Mesothelial cell of epicardium (in vitro differentiated cells): ENCODE measurements around the gene FAAH. TPM values are rescaled to one million over a fixed set of nuclear protein-coding genes. Genes with fewer than 3 reads are reported as not detected.
"Not testable (repeated sequence)": the region's sequence is repeated elsewhere in the genome, so short reads cannot be mapped to it uniquely, and the experiment has no call there.

ENCODE experiments used
- DNase-seq, 2 experiments: peaks; one replicate each; pipeline ENCODE4 v3.0.0; 2021; ENCODE audit warnings: low spot score in 2 of 2; ENCODE audit not compliant: unreplicated experiment in 2 of 2
- H3K27ac Mint-ChIP-seq: 2 replicates; pipeline ENCODE4 v1.8.0; 2021; ENCODE audit warnings: mixed read lengths
- H3K27me3 Mint-ChIP-seq: 2 replicates; pipeline ENCODE4 v1.8.0; 2021; ENCODE audit warnings: low read depth, mixed read lengths
- H3K36me3 Mint-ChIP-seq: 2 replicates; pipeline ENCODE4 v1.8.0; 2021; ENCODE audit warnings: mixed read lengths
- H3K4me1 Mint-ChIP-seq: 2 replicates; pipeline ENCODE4 v1.8.0; 2021; ENCODE audit warnings: mixed read lengths
- H3K4me3 Mint-ChIP-seq: 2 replicates; pipeline ENCODE4 v1.8.0; 2021; ENCODE audit warnings: mild to moderate bottlenecking, moderate library complexity, mixed read lengths
- H3K9me3 Mint-ChIP-seq: 2 replicates; pipeline ENCODE4 v1.8.0; 2021; ENCODE audit warnings: mixed read lengths
- total RNA-seq: library from RNA; stranded (reverse); gene quantifications from 3 replicates; pipeline ENCODE4 v1.2.1, GENCODE V29; 2021
- TF ChIP-seq, protein P1 (sequence below): fragments of 200-600 bp; sonication (generic); IDR thresholded peaks from one replicate; pipeline ENCODE4 v1.5.0; 2021; ENCODE audit warnings: antibody characterized with exemption; ENCODE audit not compliant: unreplicated experiment

FAAH gene
- total RNA-seq: 27.4 to 35.0 TPM (median 34.8 TPM) in 3 replicates

DNA sequence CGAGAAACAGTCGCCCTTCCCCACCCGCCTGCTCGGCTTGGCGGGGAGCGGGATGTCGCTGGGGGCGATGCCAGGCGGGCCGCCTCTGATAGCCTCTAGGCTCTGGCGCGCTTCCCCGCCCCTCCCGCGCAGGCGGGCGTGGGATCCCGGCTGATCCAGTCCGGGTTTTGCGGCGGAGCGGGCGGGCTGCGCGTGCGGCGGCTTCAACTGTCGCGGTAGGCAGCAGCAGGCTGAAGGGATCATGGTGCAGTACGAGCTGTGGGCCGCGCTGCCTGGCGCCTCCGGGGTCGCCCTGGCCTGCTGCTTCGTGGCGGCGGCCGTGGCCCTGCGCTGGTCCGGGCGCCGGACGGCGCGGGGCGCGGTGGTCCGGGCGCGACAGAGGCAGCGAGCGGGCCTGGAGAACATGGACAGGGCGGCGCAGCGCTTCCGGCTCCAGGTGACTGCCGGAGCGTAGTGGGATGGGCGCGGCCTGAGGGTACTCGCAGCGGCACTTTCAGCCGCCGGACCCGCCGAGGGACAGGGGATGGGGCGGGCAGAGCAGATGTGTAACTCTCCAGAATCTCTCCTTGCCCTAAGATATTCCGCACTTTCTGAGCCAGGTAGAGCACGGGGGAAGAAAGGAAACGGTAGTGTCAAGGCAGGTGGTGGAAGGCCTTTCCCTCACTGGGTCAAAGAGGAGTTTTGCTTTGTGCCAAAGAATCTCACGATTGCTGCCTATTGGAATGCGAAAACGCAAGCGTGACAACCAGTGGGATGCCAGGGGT is at the start of gene FAAH:
FAAH (plus strand) TSS at position 210 of the 764 bp plus-strand sequence; CDS start at position 242, 32 bp downstream.
- H3K4me1 Mint-ChIP-seq: peaks cover 33% of the 10 kb centered on the region
- peak within 1 kb of the TSS; percentile 66 for H3K27ac Mint-ChIP-seq
- peak; percentile 51 to 70 for DNase-seq
- peaks cover 6% of the 10 kb centered on the region for H3K36me3 Mint-ChIP-seq
- TF ChIP-seq, protein P1, sequence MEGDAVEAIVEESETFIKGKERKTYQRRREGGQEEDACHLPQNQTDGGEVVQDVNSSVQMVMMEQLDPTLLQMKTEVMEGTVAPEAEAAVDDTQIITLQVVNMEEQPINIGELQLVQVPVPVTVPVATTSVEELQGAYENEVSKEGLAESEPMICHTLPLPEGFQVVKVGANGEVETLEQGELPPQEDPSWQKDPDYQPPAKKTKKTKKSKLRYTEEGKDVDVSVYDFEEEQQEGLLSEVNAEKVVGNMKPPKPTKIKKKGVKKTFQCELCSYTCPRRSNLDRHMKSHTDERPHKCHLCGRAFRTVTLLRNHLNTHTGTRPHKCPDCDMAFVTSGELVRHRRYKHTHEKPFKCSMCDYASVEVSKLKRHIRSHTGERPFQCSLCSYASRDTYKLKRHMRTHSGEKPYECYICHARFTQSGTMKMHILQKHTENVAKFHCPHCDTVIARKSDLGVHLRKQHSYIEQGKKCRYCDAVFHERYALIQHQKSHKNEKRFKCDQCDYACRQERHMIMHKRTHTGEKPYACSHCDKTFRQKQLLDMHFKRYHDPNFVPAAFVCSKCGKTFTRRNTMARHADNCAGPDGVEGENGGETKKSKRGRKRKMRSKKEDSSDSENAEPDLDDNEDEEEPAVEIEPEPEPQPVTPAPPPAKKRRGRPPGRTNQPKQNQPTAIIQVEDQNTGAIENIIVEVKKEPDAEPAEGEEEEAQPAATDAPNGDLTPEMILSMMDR: no peak
- peak within 1 kb of the TSS; percentile 83 for H3K4me3 Mint-ChIP-seq
- H3K27me3 Mint-ChIP-seq: peaks cover 18% of the 10 kb centered on the region
- H3K9me3 Mint-ChIP-seq: peaks cover 5% of the 10 kb centered on the region

DNA sequence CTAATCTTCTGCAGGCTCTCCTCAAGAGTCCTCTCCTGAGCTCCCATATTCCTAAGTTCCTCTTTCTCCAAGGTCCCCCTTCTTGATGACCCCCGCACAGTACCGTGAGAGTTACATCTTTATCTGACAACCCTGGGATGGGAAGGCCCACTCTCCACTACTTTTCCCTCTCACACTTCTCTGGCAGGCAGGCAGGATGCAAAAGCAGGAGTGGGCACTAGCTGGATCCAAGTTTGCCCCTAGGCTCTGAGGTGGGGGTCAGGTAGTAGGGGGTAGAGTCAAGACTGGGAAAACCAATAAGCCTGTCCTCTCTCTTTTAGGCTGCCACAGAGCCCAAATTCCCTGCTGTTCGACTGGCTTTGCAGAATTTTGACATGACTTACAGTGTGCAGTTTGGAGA is 49.6 kb upstream of the FAAH start:
- no peak for DNase-seq
- Mint-ChIP-seq H3K4me1 (peaks cover 24% of the 10 kb centered on the region), H3K27me3 (no peaks in the 10 kb centered on the region), H3K27ac (no peak overlapping the region), H3K9me3 (no peaks in the 10 kb centered on the region), H3K36me3 (peaks cover 26% of the 10 kb centered on the region), H3K4me3 (no peak overlapping the region)
- TF ChIP-seq, protein P1: no peak

DNA sequence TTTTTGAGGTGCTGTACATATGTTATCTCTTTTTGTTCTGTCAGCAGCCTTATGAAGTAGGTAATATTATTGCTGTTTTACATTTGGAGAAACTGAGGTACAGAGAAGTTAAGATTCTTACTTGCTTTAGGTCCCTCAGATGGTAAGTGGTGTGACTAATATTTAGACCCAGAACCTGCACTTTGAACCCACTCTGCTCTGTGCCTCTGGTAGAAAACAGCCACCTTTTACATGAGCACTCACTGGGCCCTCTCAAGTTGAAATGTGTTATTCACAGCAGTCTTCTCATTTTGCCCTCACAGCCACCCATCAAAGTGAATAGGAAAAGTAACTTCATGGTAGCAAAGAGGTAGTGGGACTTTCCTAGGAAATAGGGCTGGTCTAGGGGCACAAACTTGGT is 48.8 kb upstream of the FAAH start:
- Mint-ChIP-seq H3K36me3 (peaks cover 34% of the 10 kb centered on the region), H3K4me1 (peaks cover 21% of the 10 kb centered on the region), H3K27me3 (no peaks in the 10 kb centered on the region), H3K4me3 (no peak overlapping the region), H3K9me3 (no peaks in the 10 kb centered on the region), H3K27ac (no peak overlapping the region)
- TF ChIP-seq, protein P1: no peak
- no peak for DNase-seq

DNA sequence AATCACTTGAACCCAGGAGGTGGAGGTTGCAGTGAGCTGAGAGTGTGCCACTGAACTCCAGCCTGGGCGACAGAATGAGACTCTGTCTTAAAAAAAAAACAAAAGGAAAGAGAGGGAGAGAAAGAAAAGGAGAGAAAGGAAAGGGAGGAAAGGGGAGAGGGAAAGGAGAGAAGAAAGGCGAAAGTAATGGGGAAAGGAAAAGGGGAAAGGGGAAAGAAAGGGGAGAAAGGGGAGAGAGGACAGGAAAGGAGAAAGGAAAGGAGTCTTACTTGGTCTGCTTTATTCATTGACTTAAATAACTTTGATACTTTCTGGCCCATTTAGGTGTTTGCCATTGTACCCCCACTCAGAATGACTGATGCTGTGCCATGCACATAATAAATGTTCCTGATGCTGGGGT is 41.8 kb upstream of the FAAH start:
- H3K27me3 Mint-ChIP-seq: no peaks in the 10 kb centered on the region

DNA sequence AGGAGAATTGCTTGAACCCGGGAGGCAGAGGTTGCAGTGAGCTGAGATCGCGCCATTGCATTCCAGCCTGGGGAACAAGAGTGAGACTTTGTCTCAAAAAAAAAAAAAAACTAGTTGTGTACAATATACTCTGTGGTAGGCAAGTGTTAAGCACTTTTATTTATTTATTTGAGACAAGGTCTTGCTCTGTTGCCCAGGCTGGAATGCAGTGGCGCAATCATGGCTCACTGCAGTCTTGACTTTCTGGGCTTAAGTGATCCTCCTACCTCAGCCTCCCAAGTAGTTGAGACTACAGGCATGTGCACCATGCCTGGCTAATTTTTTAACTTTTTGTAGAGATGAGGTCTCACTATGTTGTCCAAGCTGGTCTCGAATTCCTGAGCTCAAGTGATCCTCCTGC is 38.2 kb upstream of the FAAH start:
- DNase-seq, H3K4me1 Mint-ChIP-seq, H3K9me3 Mint-ChIP-seq, H3K27ac Mint-ChIP-seq, H3K27me3 Mint-ChIP-seq, H3K4me3 Mint-ChIP-seq: not testable (repeated sequence)
- peaks cover 34% of the 10 kb centered on the region for H3K36me3 Mint-ChIP-seq

More for the DNA sequence above, 41.8 kb upstream of the FAAH start:
- TF ChIP-seq, protein P1: no peak
- Mint-ChIP-seq H3K4me1 (peaks cover 3% of the 10 kb centered on the region), H3K36me3 (peaks cover 46% of the 10 kb centered on the region), H3K4me3 (no peak overlapping the region), H3K9me3 (no peaks in the 10 kb centered on the region), H3K27ac (no peak overlapping the region)
- DNase-seq: no peak

DNA sequence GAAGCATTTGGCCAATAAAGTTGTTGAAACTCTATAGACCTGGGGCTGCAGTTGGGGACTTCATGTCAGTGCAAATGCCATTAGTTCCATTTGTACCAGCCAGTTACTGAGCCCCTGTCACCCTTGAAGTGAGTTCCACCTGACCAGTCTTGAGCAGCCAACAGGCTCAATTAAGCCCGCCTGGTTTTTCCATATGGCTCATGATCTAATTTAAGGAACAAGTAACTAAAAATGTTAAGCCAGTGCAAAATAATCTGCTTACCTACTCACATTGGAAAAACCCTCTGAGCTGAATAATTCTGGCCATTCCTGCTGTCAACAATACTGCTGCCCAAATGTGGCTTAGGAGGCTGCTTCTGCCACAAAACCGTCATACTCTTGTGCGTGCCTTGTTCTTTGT is 32.0 kb upstream of the FAAH start:
- Mint-ChIP-seq H3K9me3 (no peaks in the 10 kb centered on the region), H3K4me1 (no peaks in the 10 kb centered on the region), H3K36me3 (peaks cover 25% of the 10 kb centered on the region), H3K27ac (no peak overlapping the region), H3K27me3 (no peaks in the 10 kb centered on the region), H3K4me3 (no peak overlapping the region)
- TF ChIP-seq, protein P1: no peak
- no peak for DNase-seq
